ENCODE results near the gene POC1A.
A peak's percentile ranks its signal among the peaks of the same experiment; 100 is the strongest.

Gene POC1A

DNA sequence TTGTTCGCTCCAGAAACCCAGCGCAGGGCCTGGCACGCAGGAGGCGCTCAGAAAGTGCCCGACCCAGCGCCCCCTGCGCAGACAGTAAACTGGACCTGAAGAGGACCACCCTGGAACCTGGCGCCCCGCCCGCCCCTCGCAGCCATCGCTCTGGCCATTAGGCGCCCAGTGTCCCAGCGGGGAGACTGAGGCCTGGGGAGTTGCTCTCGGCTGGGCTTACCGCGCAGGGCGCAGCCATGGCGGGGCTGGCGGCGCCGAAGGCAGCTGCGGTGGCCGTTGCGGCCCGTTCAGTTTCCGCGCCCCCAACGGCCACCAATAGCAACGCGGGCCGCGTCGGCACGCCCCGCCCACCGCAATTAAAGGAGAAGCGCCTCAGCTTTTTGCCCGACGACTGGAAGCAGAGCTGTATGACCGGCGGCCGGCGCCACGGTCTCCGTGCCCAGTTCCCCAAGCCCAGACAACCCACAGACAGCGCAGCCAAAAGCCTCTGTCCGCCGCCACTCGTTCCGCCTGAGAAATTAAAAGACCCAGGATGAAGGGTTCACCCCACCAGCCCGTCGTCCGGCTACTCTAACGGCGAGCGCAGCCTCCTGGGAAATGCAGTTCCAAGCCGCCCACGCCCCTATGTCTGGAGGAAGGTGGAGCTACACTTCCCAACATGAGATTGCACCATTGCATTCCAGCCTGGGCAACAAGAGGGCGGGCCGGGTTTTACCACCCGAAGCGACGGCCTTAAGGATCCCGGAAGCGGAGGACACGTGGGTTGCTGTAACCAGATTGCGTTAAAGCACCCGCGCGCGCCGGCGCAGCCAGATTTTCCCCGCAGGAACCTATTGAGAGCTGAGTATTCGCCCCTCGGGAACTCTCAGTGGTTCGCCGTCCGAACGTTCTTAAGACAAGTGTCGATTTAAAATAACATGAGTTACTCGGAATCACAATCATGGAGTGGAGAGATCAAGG lies at the start of gene POC1A:
Gene POC1A (minus strand): TSS at position 289 of the 960 bp plus-strand sequence. CDS start 51 bp downstream, at position 238.
- DNase-seq: peak; percentile 88

DNA sequence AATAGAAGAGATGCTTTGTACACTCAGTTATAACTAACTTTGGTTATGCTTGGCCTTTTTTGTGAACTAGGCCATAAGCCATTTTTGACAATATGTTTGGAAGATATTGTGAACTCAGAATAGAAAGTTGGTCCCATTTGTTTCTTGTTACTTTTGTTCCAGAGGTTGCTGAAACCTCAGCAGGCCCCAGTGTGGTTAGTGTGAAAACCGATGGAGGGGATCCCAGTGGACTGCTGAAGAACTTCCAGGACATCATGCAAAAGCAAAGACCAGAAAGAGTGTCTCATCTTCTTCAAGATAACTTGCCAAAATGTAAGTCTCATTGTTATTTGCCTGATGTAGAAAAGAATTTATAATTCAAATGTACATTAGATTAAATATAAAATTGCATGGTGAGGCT lies 49.5 kb upstream of the POC1A start:
- DNase-seq: no peak

DNA sequence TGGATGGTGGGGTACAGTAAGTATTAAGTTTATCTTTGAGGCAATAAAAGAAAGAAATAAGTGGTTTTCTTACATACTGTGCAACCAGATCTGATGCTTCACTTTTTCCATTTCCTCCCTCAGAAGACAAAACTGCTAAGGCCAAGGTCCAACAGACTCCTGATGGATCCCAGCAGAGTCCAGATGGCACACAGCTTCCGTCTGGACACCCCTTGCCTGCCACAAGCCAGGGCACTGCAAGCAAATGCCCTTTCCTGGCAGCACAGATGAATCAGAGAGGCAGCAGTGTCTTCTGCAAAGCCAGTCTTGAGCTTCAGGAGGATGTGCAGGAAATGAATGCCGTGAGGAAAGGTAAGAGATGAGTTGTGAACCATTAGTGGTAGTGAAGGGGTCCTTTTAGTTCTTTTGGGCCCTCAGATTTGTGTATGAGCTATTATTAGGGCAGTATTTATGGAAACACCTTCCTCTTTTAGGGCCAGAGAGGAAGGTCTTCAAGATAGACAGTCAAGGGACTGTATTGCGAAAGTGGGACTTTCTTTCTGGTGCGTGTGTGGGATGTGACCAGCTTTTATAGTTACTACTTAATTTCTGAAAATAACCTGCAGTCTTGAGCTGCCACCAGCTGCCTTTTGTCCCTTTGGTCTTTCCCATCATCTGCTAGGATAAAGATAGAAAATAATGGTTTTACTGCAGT lies 48.3 kb upstream of the POC1A start:
- DNase-seq: no peak

DNA sequence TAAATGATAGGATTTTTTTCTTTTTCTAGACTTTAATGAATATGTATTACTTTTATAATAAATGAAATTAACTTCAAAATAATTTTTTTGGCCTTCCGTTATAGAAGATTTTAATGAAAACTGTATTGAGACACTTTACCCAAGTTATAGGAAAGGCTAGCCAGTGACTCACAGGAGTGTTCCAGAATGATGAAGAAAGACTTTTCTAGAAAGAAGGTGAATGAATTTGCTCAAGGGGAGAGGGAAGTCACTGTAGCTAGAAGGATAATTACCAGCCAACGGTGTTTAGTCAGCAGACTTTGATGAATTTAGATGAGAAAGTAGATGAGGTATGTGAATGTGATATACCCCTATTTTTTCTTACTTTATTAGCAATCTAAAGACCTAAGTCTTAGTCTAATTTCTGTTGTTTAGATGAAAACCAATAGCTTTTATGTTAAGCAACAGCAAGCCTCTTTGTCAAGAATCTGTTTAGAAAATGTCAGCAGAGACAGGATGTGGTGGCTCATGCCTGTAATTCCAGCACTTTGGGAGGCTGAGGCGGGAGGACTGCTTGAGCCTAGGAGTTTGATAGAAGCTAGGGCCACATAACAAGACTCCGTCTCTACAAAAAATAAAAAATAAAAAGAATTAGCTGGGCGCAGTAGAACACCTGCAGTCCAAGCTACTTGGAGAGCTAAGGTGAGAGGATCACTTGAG lies 46.9 kb upstream of the POC1A start:
- DNase-seq: no peak

DNA sequence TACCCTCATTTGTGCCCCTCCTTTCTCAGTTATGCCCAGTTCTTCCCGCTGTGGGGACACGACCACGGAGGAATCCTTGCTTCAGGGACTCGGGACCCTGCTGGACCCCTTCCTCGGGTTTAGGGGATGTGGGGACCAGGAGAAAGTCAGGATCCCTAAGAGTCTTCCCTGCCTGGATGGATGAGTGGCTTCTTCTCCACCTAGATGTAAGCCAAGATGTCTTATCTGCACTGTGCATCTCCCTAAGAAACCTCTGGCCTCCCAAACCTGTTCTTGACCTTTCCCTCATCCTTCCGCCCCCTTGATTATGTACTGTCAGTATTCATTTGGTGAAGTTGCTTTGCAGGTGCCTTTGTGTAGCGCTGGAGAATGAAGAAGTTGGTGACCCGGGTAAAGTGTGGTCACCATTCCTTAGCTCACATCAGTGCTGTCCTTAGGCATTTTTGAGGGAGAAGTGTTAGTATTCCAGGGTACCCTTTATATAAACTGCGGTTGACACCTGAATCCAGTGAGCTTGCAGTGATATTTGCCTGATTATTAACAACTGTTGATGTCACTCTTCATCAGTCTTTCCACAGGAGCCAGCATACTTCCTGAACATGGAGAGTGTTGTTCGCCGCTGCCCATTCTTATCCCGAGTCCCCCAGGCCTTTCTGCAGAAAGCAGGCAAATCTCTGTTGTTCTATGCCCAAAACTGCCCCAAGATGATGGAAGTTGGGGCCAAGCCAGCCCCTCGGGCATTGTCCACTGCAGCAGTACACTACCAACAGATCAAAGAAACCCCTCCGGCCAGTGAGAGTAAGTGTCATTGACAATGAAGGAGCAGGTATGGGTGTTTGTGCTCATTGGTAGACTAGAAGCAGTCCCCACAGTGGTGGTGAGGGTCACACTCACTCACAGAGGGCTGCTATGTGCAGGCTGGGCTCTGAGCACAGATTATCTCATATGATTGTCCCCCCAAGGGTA lies 44.7 kb upstream of the POC1A start:
- DNase-seq: no peak

DNA sequence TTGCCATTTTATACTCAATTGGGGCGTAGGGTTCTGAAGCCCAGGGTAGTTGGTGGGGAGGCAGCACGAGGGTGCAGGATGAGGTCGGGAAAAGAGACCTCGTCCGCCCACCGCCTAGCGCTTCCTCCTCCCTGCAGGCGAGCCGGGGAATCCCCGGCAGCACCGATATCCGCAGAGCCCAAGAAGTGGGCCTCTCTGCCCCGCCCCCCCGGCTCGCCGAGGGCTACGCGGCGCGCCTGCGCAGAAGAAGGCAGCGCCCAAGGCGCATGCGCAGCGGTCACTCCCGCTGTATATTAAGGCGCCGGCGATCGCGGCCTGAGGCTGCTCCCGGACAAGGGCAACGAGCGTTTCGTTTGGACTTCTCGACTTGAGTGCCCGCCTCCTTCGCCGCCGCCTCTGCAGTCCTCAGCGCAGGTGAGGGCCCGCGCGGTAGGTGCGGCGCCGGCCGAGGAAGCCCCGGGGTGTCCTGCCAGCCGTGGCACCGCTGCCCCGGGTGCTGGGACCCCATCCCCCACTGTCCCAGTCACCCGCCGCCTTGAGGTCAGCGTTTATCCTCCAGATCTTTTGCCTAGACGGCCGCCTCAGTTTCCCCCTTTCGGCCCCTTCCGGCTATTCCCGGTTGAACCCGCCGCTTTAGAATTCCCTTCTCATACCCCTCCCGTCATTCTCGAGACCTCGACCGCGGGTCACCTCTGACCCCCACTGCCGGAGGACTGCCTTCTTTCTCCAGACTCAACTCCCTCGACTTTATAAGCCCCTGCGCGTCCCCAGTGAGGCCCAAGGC lies 43.8 kb upstream of the POC1A start, which contains the start of gene ALAS1:
Gene ALAS1 (plus strand): TSS at position 319 of the 784 bp plus-strand sequence. CDS start 1,082 bp downstream, outside the sequence.
- DNase-seq: peak; percentile 59

DNA sequence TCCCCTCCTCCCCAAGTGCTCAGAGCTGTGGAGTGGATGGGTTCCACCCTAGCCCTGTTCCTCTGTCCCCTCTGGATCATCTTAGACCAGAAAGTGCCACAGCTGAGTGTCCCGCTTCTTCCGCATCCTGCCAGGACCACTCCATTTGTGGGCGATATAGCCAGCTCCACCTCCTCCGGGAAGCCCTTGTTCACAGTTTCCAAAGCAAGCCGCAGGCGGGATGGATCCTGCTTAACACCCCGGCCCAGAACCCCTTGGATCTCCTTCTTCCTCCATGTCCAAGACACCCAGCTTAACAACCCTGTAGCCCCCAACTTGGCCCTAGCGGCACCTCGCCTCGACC lies 43.2 kb upstream of the POC1A start:
- no peak for DNase-seq

DNA sequence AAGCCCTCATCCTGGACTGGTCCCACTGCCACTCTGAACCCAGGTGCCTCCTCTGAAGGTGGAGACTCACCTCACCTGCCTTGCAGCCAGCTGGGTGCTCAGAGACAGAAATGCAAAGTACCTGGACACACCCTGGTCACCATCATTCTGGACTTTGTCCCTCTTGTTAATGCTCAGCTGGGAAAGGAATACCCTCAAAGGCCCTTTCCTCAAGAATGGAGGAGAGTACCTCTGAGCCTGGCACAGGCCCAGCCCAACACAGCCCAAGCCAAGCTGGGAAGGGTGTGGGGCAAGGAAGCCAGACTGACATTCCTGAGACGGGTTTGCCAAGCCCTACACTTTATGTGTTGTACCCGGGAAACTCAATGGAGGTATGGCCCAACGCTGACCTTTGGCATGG lies 42.8 kb upstream of the POC1A start:
- DNase-seq: no peak

DNA sequence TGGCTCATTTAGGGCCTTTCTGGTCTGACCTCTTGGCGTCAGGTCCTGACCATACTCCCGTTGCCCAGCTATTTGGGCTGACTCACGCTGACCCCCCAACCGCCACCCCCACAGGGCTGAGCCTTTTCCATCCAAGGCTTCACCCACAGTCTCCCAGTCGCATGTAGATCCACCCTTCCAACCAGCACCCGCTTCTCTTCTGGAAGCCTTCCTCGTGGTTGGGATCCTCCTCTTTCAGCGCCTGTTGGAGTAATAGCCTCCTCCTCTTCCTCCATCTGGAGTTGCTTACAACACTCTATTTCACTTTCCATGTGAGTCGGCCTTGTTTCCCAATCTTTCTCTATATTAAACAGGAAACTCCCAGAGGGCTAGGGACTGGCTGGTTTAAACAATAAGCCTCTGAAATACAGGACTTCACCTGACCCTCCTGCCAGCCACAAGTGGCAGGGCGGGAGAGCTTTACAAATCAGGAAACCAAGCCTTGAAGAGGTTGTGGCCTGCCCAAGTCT lies 41.7 kb upstream of the POC1A start:
- DNase-seq: no peak

DNA sequence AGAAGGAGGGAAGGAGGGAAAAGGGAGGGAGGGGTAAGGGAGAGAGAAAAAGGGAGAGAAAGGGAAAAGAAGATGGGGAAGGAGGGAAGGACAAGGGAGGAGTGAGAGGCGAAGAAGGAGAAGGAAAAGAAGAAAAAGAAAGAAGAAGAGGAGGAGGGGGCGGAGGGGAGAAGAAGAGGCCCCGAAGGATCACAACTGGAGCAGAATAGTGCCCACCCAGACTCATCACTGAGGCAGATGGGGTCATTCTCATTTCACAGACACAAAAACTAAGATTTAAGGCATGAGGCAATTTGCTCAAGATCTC lies 41.0 kb upstream of the POC1A start:
- DNase-seq: no peak

DNA sequence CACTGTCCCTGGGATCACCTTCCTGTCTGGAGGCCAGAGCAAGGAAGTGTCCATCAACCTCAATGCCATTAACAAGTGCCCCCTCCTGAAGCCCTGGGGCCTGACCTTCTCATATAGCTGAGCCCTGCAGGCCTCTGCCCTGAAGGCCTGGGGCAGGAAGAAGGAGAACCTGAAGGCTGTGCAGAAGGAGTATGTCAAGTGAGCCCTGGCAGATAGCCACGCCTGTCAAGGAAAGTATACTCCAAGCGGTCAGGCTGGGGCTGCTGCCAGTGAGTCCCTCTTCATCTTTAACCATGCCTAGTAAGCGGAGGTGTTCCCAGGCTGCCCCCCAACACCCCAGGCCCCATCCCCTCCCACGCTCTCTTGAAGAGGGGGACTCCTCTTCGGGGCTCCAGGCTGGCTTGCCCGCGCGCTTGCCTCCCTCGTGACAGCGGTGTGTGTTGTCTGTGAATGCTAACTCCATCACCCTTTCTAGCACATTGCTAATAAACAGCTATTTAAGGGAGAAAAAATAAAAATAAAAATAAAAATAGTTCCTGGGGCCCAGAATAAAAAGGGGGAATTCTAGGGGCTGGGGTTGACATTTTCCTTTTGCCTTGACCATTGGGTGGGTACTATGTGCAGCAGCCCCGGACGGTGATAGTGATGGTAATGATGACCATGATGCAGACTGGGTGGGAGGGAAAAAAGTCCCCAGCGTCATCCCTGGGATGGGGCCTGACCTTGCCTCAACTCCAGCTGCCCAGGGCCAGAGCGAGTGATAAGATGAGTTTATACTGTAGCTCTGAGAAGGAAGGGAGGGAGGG lies 40.5 kb upstream of the POC1A start:
- DNase-seq: no peak

DNA sequence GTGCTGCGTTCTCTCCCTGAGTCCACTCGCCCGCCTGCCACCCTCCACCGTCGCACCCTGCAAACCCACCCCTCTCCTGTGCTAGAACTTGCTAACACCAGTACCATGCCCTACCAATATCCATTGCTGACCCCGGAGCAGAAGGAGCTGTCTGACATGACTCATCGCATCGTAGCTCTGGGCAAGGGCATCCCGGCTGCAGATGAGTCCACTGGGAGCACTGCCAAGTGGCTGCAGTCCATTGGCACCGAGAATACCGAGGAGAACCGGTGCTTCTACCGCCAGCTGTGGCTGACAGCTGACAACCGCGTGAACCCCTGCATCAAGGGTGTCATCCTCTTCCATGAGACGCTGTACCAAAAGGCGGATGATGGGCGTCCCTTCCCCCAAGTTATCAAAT lies 38.8 kb upstream of the POC1A start:
- DNase-seq: no peak

DNA sequence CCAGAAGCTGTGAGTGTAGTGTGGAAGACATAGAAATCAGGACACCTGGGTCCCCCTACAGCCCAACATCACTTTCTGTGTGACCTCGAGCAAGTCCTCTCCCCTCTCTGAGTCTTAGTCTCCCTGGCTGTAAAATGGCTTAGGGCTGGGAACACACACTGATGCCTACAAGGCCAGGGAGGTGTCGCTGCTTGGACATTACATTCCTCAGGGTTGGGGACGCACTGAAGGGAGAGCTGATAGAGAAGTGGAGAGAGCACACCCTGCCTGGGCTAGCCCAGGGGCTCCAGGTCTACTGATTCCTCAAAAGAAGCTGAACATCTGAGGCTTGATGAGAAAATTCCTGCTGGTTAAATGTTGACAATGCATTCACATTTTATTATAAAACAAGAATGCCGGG lies 37.4 kb upstream of the POC1A start:
- DNase-seq: no peak

DNA sequence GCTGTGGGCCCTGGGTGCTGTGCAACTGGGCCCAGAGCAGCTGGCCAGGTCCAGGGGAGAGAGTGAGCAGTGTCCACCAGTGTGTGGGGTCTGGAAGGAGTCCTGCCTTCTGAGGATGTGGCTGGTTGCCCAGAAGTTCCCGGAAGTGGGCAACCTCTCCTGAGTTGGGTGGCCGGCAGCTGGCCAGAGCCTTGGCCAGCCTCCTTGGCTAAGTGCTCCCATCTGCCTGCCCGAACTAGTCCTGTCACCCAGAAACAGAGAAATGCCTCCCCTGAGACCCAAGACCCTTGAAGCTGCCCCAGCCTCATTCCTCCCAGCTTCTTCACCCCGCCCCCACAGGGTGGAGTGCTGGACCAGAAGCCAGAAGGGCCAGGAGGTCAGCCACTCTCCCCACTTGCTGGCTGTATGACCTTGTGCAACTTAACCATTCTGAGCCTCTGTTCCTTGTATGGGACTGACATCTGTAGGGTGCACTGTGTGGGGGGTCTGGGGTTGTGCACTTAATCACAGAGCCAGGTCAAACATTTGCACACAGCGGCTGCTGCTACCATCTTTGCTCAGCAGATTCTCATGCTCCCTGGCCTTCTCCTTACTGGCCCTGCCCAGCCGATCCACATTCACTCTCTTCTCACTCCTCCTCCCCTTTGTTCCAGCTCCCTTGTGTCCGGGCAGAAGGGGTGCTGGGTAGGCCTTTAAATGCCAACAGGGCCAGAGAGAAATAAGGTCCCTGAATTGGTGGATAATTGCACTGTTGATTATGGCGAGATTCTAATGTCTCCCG lies 36.3 kb upstream of the POC1A start:
- no peak for DNase-seq

DNA sequence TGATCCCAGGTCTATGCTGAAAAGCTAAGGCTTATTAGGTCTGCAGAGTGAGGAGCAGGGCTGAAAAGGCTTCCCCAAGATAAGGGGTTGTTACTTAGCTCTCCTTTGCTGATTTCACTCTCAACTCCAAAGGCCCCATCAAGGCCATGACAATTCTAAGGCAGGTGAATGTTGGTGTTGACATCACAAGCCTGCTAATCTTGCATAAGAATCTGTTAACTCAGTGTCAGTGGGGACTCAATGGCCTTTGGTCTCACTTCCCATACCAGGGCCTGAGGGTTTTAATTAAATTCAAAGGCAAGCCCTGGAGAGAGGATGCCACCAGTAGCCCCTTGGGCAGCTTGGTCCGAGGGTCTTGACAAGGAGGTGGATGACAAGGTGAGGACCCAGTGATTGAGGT lies 34.3 kb upstream of the POC1A start:
- no peak for DNase-seq

DNA sequence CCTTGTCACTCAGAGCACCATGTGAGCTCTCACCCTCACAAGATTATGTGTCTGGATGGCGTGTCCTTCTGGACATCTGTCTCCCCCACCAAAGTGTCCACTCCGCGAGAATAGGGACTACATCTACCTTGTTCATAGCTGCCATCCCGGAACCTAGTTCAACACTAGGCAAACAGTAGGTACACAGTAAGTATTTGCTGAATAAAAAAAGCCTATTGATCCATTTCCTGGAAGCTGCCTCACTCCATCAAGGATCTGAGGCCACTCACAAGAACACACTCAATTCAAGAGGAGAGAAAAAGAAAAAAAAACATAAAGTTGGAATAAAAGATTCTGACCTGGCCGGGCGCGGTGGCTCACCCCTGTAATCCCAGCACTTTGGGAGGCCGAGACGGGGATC lies 32.5 kb upstream of the POC1A start:
- no peak for DNase-seq

DNA sequence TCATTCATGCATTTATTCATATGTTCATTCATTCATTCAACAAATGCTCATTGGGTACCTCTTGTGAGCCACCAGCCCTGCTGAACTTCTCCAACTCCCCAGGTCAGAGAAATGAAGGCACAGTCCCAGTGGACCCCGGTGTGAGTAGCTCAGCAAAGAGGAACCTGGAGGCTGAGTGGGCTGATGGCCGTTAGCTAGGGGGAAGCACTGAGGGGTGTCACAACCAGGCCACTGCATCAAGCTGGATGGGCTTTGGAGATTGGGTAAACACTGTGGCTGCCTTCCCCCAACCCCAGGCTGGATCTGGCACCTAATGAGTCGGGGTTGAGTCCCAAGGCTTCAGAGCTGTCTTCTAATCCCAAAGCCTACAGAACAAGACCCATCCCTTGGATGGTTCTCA lies 31.6 kb upstream of the POC1A start:
- DNase-seq: no peak

DNA sequence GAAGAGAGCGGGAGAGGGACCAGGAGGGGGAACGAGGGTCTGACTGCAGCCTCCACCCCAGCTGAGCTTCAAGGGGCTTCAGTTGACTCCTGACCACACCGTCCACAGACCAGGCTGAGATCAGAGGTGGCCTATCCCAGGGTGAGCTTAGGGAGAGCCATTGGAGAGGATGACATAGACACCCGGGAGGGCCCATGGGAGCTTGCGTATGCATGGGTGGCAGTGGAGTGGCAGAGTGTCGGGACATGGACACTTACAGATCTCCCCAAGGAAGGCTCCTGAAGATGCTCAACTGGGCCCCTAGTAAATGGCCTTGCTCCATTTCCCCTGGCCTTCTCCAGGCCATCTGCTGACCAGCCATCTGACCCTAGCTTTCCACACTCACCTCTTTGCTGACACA lies 31.1 kb upstream of the POC1A start:
- DNase-seq: no peak

DNA sequence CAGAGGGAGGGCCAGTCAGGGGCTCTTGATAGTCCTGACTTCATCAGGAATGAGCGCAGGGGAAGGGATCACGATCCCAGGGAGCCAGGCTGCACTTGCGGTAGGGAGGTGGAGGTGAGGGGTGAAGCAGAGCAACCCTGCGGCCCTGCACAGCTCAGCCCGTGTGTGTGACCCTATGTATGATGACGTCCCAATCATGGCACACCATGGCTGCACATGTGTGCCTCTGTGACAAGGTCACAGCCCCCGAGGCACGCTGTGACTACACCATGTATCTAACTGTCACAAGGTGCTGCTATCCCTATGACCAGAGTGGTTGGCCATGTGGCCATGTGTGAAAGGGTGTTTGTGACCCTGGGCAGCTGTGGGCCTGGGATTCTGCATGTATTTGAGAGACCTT lies 30.5 kb upstream of the POC1A start:
- no peak for DNase-seq

Data from DMS153 (cell line).